ENCODE data around the gene ZNF384.

The ZNF384 gene

GRCh38 chr12:6635856-6636531, 53.2 kb downstream of the ZNF384 start, which contains the start of gene LPAR5:
TSS of gene LPAR5 (minus strand) at chr12:6635959. CDS start at chr12:6621248, 14,711 bp downstream.
- TF ChIP-seq TAF1 (IDR thresholded peaks at IDR 0.05; ENCODE audit: low read depth) (no peak; the same call in 1 of the 2 replicates), ZBTB7A (IDR thresholded peaks at IDR 0.05; ENCODE audit: low read depth) (no peak), EP300 (IDR thresholded peaks at IDR 0.05; ENCODE audit: borderline replicate concordance) (0 out of 2 replicates have a peak, but pooled peaks have one; percentile 23), EGR1 (IDR thresholded peaks at IDR 0.05) (no peak)

GRCh38 chr12:6635375-6635855, 53.8 kb downstream of the ZNF384 start:
- TF ChIP-seq CREB1 (IDR thresholded peaks at IDR 0.05; ENCODE audit: low read depth) (no peak), RAD21 (IDR thresholded peaks at IDR 0.05; ENCODE audit: low read depth) (no peak), CEBPB (IDR thresholded peaks at IDR 0.05) (no peak), REST (IDR thresholded peaks at IDR 0.05; ENCODE audit: low read depth) (no peak), USF1 (IDR thresholded peaks at IDR 0.05) (no peak), ZBTB7A (IDR thresholded peaks at IDR 0.05; ENCODE audit: low read depth) (no peak), EGR1 (IDR thresholded peaks at IDR 0.05) (no peak), TEAD4 (IDR thresholded peaks at IDR 0.05) (no peak), NFIC (IDR thresholded peaks at IDR 0.05) (no peak), TCF12 (IDR thresholded peaks at IDR 0.05; ENCODE audit: low read depth) (no peak), MAX (IDR thresholded peaks at IDR 0.05) (no peak), EP300 (IDR thresholded peaks at IDR 0.05; ENCODE audit: borderline replicate concordance) (no peak), FOXM1 (IDR thresholded peaks at IDR 0.05; ENCODE audit: borderline replicate concordance, low read depth) (no peak), YY1 (IDR thresholded peaks at IDR 0.05; ENCODE audit: low read depth) (no peak), TAF1 (IDR thresholded peaks at IDR 0.05; ENCODE audit: low read depth) (no peak)

- TF ChIP-seq MAX (IDR thresholded peaks at IDR 0.05) (no peak), EGR1 (IDR thresholded peaks at IDR 0.05) (no peak), NFIC (IDR thresholded peaks at IDR 0.05) (no peak), REST (IDR thresholded peaks at IDR 0.05; ENCODE audit: low read depth) (no peak)
Observed at GRCh38 chr12:6632026-6632983, 56.9 kb downstream of the ZNF384 start.

GRCh38 chr12:6631549-6631961, 57.6 kb downstream of the ZNF384 start:
- TF ChIP-seq TCF12 (IDR thresholded peaks at IDR 0.05; ENCODE audit: low read depth) = no peak
- TF ChIP-seq CEBPB (IDR thresholded peaks at IDR 0.05) = no peak
- no peak for TF ChIP-seq EGR1 (IDR thresholded peaks at IDR 0.05)
- no peak for TF ChIP-seq REST (IDR thresholded peaks at IDR 0.05; ENCODE audit: low read depth)
- TF ChIP-seq TAF1 (IDR thresholded peaks at IDR 0.05; ENCODE audit: low read depth) = no peak
- TF ChIP-seq RAD21 (IDR thresholded peaks at IDR 0.05; ENCODE audit: low read depth) = no peak
- TF ChIP-seq ZBTB7A (IDR thresholded peaks at IDR 0.05; ENCODE audit: low read depth) = no peak
- TF ChIP-seq MAX (IDR thresholded peaks at IDR 0.05) = no peak
- no peak for TF ChIP-seq TEAD4 (IDR thresholded peaks at IDR 0.05)

All from Ishikawa (cell line).